ENCODE data around the gene OASL. TPM values are rescaled to one million over a fixed set of nuclear protein-coding genes. Genes with fewer than 3 reads are reported as not detected.

Gene OASL
- total RNA-seq, 1 donor from 2014 or later: 0.58 TPM

DNA sequence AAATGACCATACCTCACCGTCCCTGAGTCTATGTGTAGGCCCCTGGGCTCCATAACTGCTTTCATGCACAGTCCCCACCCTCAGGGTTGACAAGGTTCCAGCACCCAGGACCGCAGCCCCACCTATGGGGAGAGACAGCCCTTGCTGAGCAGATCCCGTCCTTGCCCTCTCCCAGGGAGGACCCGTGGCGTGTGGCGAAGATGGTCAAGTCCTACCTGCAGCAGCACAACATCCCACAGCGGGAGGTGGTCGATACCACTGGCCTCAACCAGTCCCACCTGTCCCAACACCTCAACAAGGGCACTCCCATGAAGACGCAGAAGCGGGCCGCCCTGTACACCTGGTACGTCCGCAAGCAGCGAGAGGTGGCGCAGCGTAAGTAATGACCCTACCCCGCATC lies 50.4 kb downstream of the OASL start:
- TF ChIP-seq, protein P1, sequence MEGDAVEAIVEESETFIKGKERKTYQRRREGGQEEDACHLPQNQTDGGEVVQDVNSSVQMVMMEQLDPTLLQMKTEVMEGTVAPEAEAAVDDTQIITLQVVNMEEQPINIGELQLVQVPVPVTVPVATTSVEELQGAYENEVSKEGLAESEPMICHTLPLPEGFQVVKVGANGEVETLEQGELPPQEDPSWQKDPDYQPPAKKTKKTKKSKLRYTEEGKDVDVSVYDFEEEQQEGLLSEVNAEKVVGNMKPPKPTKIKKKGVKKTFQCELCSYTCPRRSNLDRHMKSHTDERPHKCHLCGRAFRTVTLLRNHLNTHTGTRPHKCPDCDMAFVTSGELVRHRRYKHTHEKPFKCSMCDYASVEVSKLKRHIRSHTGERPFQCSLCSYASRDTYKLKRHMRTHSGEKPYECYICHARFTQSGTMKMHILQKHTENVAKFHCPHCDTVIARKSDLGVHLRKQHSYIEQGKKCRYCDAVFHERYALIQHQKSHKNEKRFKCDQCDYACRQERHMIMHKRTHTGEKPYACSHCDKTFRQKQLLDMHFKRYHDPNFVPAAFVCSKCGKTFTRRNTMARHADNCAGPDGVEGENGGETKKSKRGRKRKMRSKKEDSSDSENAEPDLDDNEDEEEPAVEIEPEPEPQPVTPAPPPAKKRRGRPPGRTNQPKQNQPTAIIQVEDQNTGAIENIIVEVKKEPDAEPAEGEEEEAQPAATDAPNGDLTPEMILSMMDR (IDR thresholded peaks at IDR 0.05; ENCODE audit: insufficient read depth, low read length, poor library complexity, severe bottlenecking): no peak
- Histone ChIP-seq H3K27me3 (ENCODE audit: control insufficient read depth, insufficient read depth, low read length) (no peaks in the 10 kb centered on the region), H3K36me3 (ENCODE audit: control insufficient read depth, insufficient read depth, low read length) (no peaks in the 10 kb centered on the region), H3K4me3 (ENCODE audit: low read depth, low read length) (no peak overlapping the region)
- no peak for DNase-seq (ENCODE audit: low read depth)

DNA sequence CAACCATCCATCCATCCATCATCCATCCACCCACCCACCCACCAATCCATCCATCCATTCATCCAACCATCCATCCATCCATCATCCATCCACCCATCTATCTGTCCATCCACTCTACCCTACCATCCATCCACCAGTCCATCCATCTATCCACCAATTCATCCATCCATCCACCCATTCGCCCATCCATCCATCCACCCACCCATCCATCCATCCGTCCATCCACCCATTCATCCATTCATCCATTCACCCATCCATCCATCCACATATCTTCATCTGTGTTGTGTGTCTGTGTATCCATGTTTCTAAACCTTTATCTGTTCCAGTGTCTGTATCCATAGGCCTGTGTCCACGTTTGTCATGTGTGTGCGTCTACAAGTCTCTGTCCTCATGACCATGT lies 50.8 kb downstream of the OASL start:
- TF ChIP-seq, protein P1 (IDR thresholded peaks at IDR 0.05; ENCODE audit: insufficient read depth, low read length, poor library complexity, severe bottlenecking): no peak
- DNase-seq (ENCODE audit: low read depth): no peak
- Histone ChIP-seq H3K36me3 (ENCODE audit: control insufficient read depth, insufficient read depth, low read length) (no peaks in the 10 kb centered on the region), H3K4me3 (ENCODE audit: low read depth, low read length) (no peak overlapping the region), H3K27me3 (ENCODE audit: control insufficient read depth, insufficient read depth, low read length) (no peaks in the 10 kb centered on the region)

DNA sequence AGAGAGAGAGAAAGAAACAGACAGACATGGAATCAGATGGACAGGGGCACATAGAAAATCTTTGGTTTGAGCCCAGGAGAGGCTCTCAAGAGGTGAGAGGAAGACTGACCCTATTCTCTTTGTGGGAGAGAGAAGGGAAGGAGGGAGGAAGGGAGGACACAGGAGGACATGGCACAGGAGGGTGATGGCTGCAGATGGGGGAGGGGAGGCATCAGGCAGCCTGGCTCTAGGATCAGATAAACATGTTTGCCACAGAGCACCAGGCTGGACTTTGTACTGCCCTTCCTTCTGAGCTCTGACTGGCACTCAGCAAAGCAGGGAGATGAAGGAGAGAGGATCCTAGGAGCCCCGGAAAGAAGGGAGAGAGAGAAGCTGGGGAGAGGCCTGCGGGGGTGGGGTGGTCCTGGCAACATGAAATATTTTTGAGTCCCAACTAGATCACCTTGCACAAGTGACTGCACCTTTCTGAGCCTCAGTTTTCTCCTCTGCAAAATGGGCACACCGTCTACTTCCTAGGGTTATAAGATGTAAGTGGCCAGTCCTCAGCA lies 54.6 kb downstream of the OASL start:
- TF ChIP-seq, protein P1 (IDR thresholded peaks at IDR 0.05; ENCODE audit: insufficient read depth, low read length, poor library complexity, severe bottlenecking): no peak
- no peaks in the 10 kb centered on the region for H3K27me3 ChIP-seq (ENCODE audit: control insufficient read depth, insufficient read depth, low read length)
- H3K4me3 ChIP-seq (ENCODE audit: low read depth, low read length): no peak overlapping the region
- no peaks in the 10 kb centered on the region for H3K36me3 ChIP-seq (ENCODE audit: control insufficient read depth, insufficient read depth, low read length)
- DNase-seq (ENCODE audit: low read depth): no peak

DNA sequence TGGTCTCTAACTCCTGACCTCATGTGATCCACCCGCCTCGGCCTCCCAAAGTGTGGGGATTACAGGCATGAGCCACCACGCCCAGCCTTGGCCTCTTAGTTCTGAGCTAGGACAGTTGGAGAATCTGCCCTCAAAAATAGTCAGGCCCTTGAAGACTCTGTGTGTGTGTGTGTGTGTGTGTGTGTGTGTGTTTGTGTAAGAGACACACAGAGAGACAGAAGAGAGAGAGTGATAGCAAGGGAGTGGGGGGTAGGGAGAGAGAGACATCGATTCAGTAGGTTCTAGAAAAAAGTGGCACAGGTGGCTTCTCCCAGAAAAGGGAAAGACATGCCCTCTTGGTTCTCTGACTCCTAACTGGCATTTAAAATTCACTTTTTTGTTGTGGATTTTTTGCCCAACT lies 55.3 kb downstream of the OASL start:
- TF ChIP-seq, protein P1 (IDR thresholded peaks at IDR 0.05; ENCODE audit: insufficient read depth, low read length, poor library complexity, severe bottlenecking): no peak
- DNase-seq (ENCODE audit: low read depth): no peak
- no peaks in the 10 kb centered on the region for H3K36me3 ChIP-seq (ENCODE audit: control insufficient read depth, insufficient read depth, low read length)
- H3K27me3 ChIP-seq (ENCODE audit: control insufficient read depth, insufficient read depth, low read length): no peaks in the 10 kb centered on the region
- H3K4me3 ChIP-seq (ENCODE audit: low read depth, low read length): no peak overlapping the region

DNA sequence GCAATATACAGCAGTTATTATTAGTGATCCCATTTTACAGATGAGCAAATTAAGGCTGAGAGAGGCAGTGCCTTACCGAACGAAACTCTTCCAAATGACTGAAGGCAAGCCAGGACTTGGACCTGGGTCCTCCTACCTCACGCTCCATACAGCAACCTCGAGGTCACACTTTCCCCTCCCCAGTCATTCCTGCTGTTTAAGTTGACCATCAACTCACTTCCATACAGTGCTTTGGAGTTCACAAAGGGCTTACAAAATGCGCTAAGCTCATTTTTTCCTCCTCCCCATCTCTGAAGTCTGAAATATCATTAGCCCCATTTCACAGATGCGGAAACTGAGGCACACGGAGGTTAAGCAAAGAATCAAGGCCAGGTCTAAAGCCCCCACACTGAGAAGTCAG lies 56.4 kb downstream of the OASL start:
- TF ChIP-seq, protein P1 (IDR thresholded peaks at IDR 0.05; ENCODE audit: insufficient read depth, low read length, poor library complexity, severe bottlenecking): no peak
- no peak for DNase-seq (ENCODE audit: low read depth)
- Histone ChIP-seq H3K36me3 (ENCODE audit: control insufficient read depth, insufficient read depth, low read length) (no peaks in the 10 kb centered on the region), H3K4me3 (ENCODE audit: low read depth, low read length) (no peak overlapping the region), H3K27me3 (ENCODE audit: control insufficient read depth, insufficient read depth, low read length) (no peaks in the 10 kb centered on the region)

DNA sequence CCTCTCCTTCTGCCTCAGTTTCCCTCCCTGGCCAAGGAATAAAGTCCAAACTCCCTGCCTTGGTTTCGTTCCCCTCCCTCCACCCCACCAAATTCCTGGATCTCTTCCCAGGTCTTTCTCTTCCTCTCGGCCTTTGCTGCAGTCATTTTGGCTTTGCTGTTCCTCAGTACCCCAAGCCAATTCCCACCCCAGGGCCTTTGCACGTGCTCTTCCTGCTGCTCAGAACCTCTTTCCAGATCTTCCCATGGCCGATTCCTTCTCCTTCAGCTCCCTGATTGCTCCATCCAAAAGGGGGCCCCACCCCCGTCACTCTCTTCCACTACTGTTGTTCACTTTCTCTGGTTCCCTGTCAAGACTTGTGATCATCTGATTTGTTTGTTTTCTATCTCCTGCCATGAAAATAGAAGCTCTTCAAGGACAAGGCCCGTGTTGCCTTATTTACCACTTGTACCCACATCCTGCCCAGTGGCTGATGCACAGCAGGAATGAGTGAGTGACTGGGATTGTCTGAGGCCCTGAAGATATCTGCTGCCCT lies 57.6 kb downstream of the OASL start:
- Histone ChIP-seq H3K4me3 (ENCODE audit: low read depth, low read length) (no peak overlapping the region), H3K36me3 (ENCODE audit: control insufficient read depth, insufficient read depth, low read length) (no peaks in the 10 kb centered on the region), H3K27me3 (ENCODE audit: control insufficient read depth, insufficient read depth, low read length) (no peaks in the 10 kb centered on the region)
- TF ChIP-seq, protein P1 (IDR thresholded peaks at IDR 0.05; ENCODE audit: insufficient read depth, low read length, poor library complexity, severe bottlenecking): no peak
- no peak for DNase-seq (ENCODE audit: low read depth)

Measured in kidney epithelial cell (primary cell).